H1 (cell line): ENCODE results near the gene ATP2A3. TPM values are rescaled to one million over a fixed set of nuclear protein-coding genes. Genes with fewer than 3 reads are reported as not detected.

Experiments used
- CTCF ChIA-PET: fragments of 300-600 bp; sonication (Branson Sonifier 250); formaldehyde crosslinking; loops from one replicate; lab custom pipeline; 2021; ENCODE audit not compliant: partially characterized antibody; lab: Charles Lee
- POLR2A ChIA-PET: fragments of 300-600 bp; sonication (Branson Sonifier 250); formaldehyde crosslinking; loops from one replicate; lab custom pipeline; 2021; ENCODE audit warnings: inconsistent platforms; ENCODE audit not compliant: partially characterized antibody; lab: Charles Lee
- DNase-seq, 2 experiments: peaks; one replicate each; pipeline versions ENCODE4 v3.0.0 to v3.0.0-alpha.2; 2010 to 2022; ENCODE audit warnings: low spot score in 2 of 2, low read depth in 1 of 2, mixed read lengths in 1 of 2
- FAIRE-seq: peaks from 2 replicates; lab custom pipeline; 2011; peaks lifted over from hg19 to GRCh38; lab: Jason Lieb, UNC
- H2AFZ ChIP-seq: 2 replicates; pipeline ENCODE4 v1.8.1; 2012; ENCODE audit warnings: low read length, inconsistent platforms
- H2AK5ac ChIP-seq: 2 replicates; pipeline ENCODE4 v1.6.1; 2013; ENCODE audit warnings: low read depth, low read length
- H2BK120ac ChIP-seq: replicated peaks from 2 replicates; pipeline ENCODE3; 2013; ENCODE audit warnings: low read depth, low read length, inconsistent platforms
- H2BK12ac ChIP-seq: 2 replicates; pipeline ENCODE4 v1.6.1; 2013; ENCODE audit warnings: low read depth, low read length
- H2BK15ac ChIP-seq: 2 replicates; pipeline ENCODE4 v1.6.1; 2013; ENCODE audit warnings: low read length
- H2BK20ac ChIP-seq: 2 replicates; pipeline ENCODE4 v1.6.1; 2013; ENCODE audit warnings: low read length
- H2BK5ac ChIP-seq: 2 replicates; pipeline ENCODE4 v1.6.1; 2013; ENCODE audit warnings: low read depth, low read length
- H3K14ac ChIP-seq: 2 replicates; pipeline ENCODE4 v1.6.1; 2013; ENCODE audit warnings: inconsistent platforms; ENCODE audit not compliant: insufficient read length
- H3K18ac ChIP-seq: 2 replicates; pipeline ENCODE4 v1.6.1; 2013; ENCODE audit warnings: low read length; ENCODE audit errors: extremely low read depth
- H3K23ac ChIP-seq: 2 replicates; pipeline ENCODE4 v1.6.1; 2013; ENCODE audit warnings: inconsistent platforms; ENCODE audit not compliant: insufficient read length
- H3K23me2 ChIP-seq: 2 replicates; pipeline ENCODE4 v1.6.1; 2013; ENCODE audit warnings: low read depth, low read length
- H3K27ac ChIP-seq: 2 replicates; pipeline ENCODE4 v1.6.1; 2011; ENCODE audit warnings: low read depth, low read length, inconsistent platforms
- H3K27me3 ChIP-seq, 4 experiments: replicated peaks in 1 of 4; 1 replicate in 1 of 4; 2 replicates in 3 of 4; pipeline versions ENCODE4 v1.6.1 to v1.8.1; 2011 to 2013; ENCODE audit warnings: low read length in 3 of 4, mild to moderate bottlenecking in 3 of 4, inconsistent platforms in 2 of 4, mixed read lengths in 2 of 4, moderate library complexity in 1 of 4; ENCODE audit not compliant: control insufficient read depth in 3 of 4, insufficient read depth in 3 of 4; ENCODE audit errors: extremely low read depth in 1 of 4
- H3K36me3 ChIP-seq, 4 experiments: 2 replicates each; pipeline versions ENCODE4 v1.6.1 to v1.8.1; 2011 to 2013; ENCODE audit warnings: mild to moderate bottlenecking in 4 of 4, low read length in 3 of 4, moderate library complexity in 2 of 4, control low read depth in 1 of 4, inconsistent platforms in 1 of 4; ENCODE audit not compliant: insufficient read depth in 4 of 4, control insufficient read depth in 2 of 4
- H3K4ac ChIP-seq: replicated peaks from 2 replicates; pipeline ENCODE3; 2013; ENCODE audit warnings: low read length, low read depth, mixed read lengths, inconsistent platforms; ENCODE audit not compliant: insufficient read length
- H3K4me1 ChIP-seq, 4 experiments: replicated peaks in 1 of 4; 1 replicate in 1 of 4; 2 replicates in 3 of 4; pipeline versions ENCODE4 v1.6.1 to v1.8.1; 2011 to 2013; ENCODE audit warnings: low read length in 3 of 4, inconsistent platforms in 2 of 4, mixed read lengths in 1 of 4; ENCODE audit not compliant: insufficient read depth in 4 of 4, control insufficient read depth in 3 of 4
- H3K4me2 ChIP-seq, 2 experiments: 2 replicates each; pipeline versions ENCODE4 v1.6.1 to v1.8.1; 2011 to 2013; ENCODE audit warnings: low read depth in 2 of 2, low read length in 2 of 2, control low read depth in 1 of 2, inconsistent platforms in 1 of 2, mild to moderate bottlenecking in 1 of 2; ENCODE audit not compliant: insufficient read depth in 1 of 2
- H3K4me3 ChIP-seq, 4 experiments: fragments of 200-600, 300-600 bp in 1 of 4; sonication (generic), shearing (Covaris generic), sonication (Bioruptor Twin) in 1 of 4; 2 replicates each; pipeline versions ENCODE4 v1.5.1 to v1.8.1; 2011 to 2016; ENCODE audit warnings: low read length in 4 of 4, low read depth in 3 of 4, control low read depth in 2 of 4, inconsistent platforms in 2 of 4, mild to moderate bottlenecking in 2 of 4, mixed read lengths in 1 of 4, moderate library complexity in 1 of 4; ENCODE audit not compliant: insufficient read depth in 2 of 4; ENCODE audit errors: extremely low read depth in 1 of 4
- H3K56ac ChIP-seq: replicated peaks from 2 replicates; pipeline ENCODE3; 2013; ENCODE audit warnings: low read depth, mild to moderate bottlenecking, mixed read lengths, low read length, inconsistent platforms; ENCODE audit not compliant: insufficient read length
- H3K79me1 ChIP-seq: 2 replicates; pipeline ENCODE4 v1.6.1; 2013; ENCODE audit warnings: low read depth, low read length, control low read depth
- H3K79me2 ChIP-seq, 2 experiments: 2 replicates each; pipeline versions ENCODE4 v1.6.1 to v1.8.1; 2012 to 2013; ENCODE audit warnings: low read length in 2 of 2, mild to moderate bottlenecking in 2 of 2, inconsistent platforms in 1 of 2; ENCODE audit not compliant: insufficient read depth in 2 of 2, control insufficient read depth in 1 of 2
- H3K9ac ChIP-seq, 4 experiments: replicated peaks in 1 of 4; 1 replicate in 1 of 4; 2 replicates in 3 of 4; pipeline versions ENCODE4 v1.6.1 to v1.8.1; 2011 to 2013; ENCODE audit warnings: low read depth in 3 of 4, low read length in 3 of 4, control low read depth in 2 of 4, mild to moderate bottlenecking in 2 of 4, moderate library complexity in 2 of 4, inconsistent platforms in 1 of 4; ENCODE audit errors: extremely low read depth in 1 of 4
- H3K9me3 ChIP-seq, 2 experiments: 2 replicates each; pipeline versions ENCODE4 v1.6.1 to v1.8.1; 2012 to 2013; ENCODE audit warnings: mild to moderate bottlenecking in 2 of 2, moderate library complexity in 2 of 2, control low read depth in 1 of 2, inconsistent platforms in 1 of 2, low read depth in 1 of 2, low read length in 1 of 2, mixed read lengths in 1 of 2; ENCODE audit not compliant: insufficient read depth in 2 of 2
- H4K20me1 ChIP-seq, 2 experiments: replicated peaks in 1 of 2; 2 replicates each; pipeline versions ENCODE3 to v1.8.1; 2011 to 2013; ENCODE audit warnings: inconsistent platforms in 2 of 2, low read length in 2 of 2, mild to moderate bottlenecking in 1 of 2; ENCODE audit not compliant: insufficient read depth in 2 of 2, control insufficient read depth in 1 of 2
- H4K5ac ChIP-seq: 2 replicates; pipeline ENCODE4 v1.6.1; 2013; ENCODE audit warnings: low read length, low read depth, mixed read lengths, inconsistent platforms; ENCODE audit not compliant: insufficient read length
- H4K8ac ChIP-seq: 2 replicates; pipeline ENCODE4 v1.8.0; 2013; ENCODE audit warnings: mild to moderate bottlenecking, moderate library complexity, low read length, inconsistent platforms; ENCODE audit not compliant: insufficient read depth; ENCODE audit errors: extremely low read depth
- H4K91ac ChIP-seq: replicated peaks from 2 replicates; pipeline ENCODE3; 2013; ENCODE audit warnings: low read length, mixed read lengths, inconsistent platforms; ENCODE audit not compliant: insufficient read length
- CBX8 ChIP-seq: fragments of 300-800, 300-1000 bp; sonication (generic); IDR thresholded peaks from 2 replicates; pipeline ENCODE4 v1.7.1; 2016; ENCODE audit warnings: low read depth, low read length, borderline replicate concordance
- CHD1 ChIP-seq: IDR thresholded peaks from 2 replicates; pipeline ENCODE4 v1.6.1; 2012; ENCODE audit warnings: low read depth, low read length, improper control_type of control experiment
- GABPA ChIP-seq: IDR thresholded peaks from 2 replicates; pipeline ENCODE4 v1.6.1; 2011; ENCODE audit warnings: mild to moderate bottlenecking, low read length, moderate library complexity, borderline replicate concordance; ENCODE audit not compliant: insufficient read depth
- GTF2F1 ChIP-seq: IDR thresholded peaks from 2 replicates; pipeline ENCODE4 v1.6.1; 2012; ENCODE audit warnings: low read depth, low read length, improper control_type of control experiment, borderline replicate concordance
- KDM4A ChIP-seq: IDR thresholded peaks from one replicate; pipeline ENCODE4 v1.7.1; 2012; ENCODE audit warnings: low read depth, mild to moderate bottlenecking, moderate library complexity, low read length, inconsistent platforms; ENCODE audit not compliant: severe bottlenecking
- MAX ChIP-seq: IDR thresholded peaks from 2 replicates; pipeline ENCODE4 v1.6.1; 2012; ENCODE audit warnings: inconsistent platforms
- POLR2A ChIP-seq, 2 experiments: IDR thresholded peaks; 1 replicate in 1 of 2; 2 replicates in 1 of 2; pipeline ENCODE4 v1.6.1; 2011; ENCODE audit warnings: low read depth in 2 of 2, low read length in 2 of 2, mild to moderate bottlenecking in 2 of 2; ENCODE audit errors: control extremely low read depth in 1 of 2
- POLR2AphosphoS5 ChIP-seq: IDR thresholded peaks from 2 replicates; pipeline ENCODE4 v1.6.1; 2011; ENCODE audit warnings: low read depth, low read length
- RBBP5 ChIP-seq: IDR thresholded peaks from 2 replicates; pipeline ENCODE4 v1.7.1; 2012; ENCODE audit warnings: low read depth, mild to moderate bottlenecking, inconsistent platforms, low read length, moderate library complexity, borderline replicate concordance
- SIN3A ChIP-seq, 2 experiments: IDR thresholded peaks in 1 of 2; conservative IDR thresholded peaks in 1 of 2; 2 replicates each; pipeline ENCODE4 v1.6.1; 2011 to 2012; ENCODE audit warnings: low read length in 2 of 2, improper control_type of control experiment in 1 of 2, low read depth in 1 of 2, mild to moderate bottlenecking in 1 of 2
- SIX5 ChIP-seq: IDR thresholded peaks from 2 replicates; pipeline ENCODE4 v1.6.1; 2011; ENCODE audit warnings: mild to moderate bottlenecking, low read depth, low read length
- WGBS, 2 experiments: shearing (Covaris generic) in 1 of 2; methylation state at CpG; one replicate each; pipeline versions ENCODE4 v1.1.6 to v1.1.7; 2013 to 2015; ENCODE audit warnings: low lambda C conversion rate in 2 of 2, mixed read lengths in 2 of 2, inconsistent platforms in 1 of 2, low coverage in 1 of 2, missing lambda C conversion rate in 1 of 2; ENCODE audit not compliant: insufficient replicate concordance in 2 of 2, insufficient coverage in 1 of 2, insufficient read length in 1 of 2; ENCODE audit errors: extremely low coverage in 1 of 2, missing lambda C conversion rate in 1 of 2; 5-methylcytosine and 5-hydroxymethylcytosine counted together
- polyA plus RNA-seq, 7 experiments: library from polyadenylated mRNA; depleted of rRNA in 3 of 7; stranded (reverse) in 5 of 7; unstranded in 2 of 7; fragments of >200 nt in 5 of 7; fragments of 200-250 nt in 2 of 7; gene quantifications; 1 replicate in 5 of 7; 2 replicates in 1 of 7; 4 replicates in 1 of 7; pipeline versions ENCODE4 v1.2.1 to v1.2.3, GENCODE V29; 2011 to 2013; ENCODE audit warnings: missing spikeins in 2 of 7, mixed read lengths in 2 of 7
- total RNA-seq: library from RNA; stranded (reverse); fragmentation: NEBNext Ultra II Directional; extraction: Animal tissue kit (Norgen Biotek cat#: 25700); gene quantifications from 2 replicates; pipeline ENCODE4 v1.2.1, GENCODE V29; 2021

The ATP2A3 gene
- total and polyA plus RNA-seq, 2 of the 8 experiments (the other 6 are each of a cell fraction or from before 2014, with no cell fraction given), result 18.4 to 32.5 TPM

GRCh38 chr17:3877220-3877619 is 87.0 kb downstream of the ATP2A3 start:
- H3K4me1 ChIP-seq, result no peaks in the 10 kb centered on the region
- no peak overlapping the region for H3K56ac ChIP-seq
- H3K9ac ChIP-seq, result no peak overlapping the region
- H3K27ac ChIP-seq, result no peak overlapping the region
- no peaks in the 10 kb centered on the region for H3K79me2 ChIP-seq
- POLR2A ChIA-PET, result no interaction called here
- H3K23me2 ChIP-seq, result no peaks in the 10 kb centered on the region
- DNase-seq (no peak), FAIRE-seq (no peak)
- no peak overlapping the region for H3K23ac ChIP-seq
- no peak overlapping the region for H2AFZ ChIP-seq
- H2BK12ac ChIP-seq, result no peak overlapping the region
- H3K4ac ChIP-seq, result no peak overlapping the region
- H3K14ac ChIP-seq, result no peak overlapping the region
- H4K20me1 ChIP-seq, result peaks cover 0 to 3% of the 10 kb centered on the region in 2 experiments
- H3K36me3 ChIP-seq, result peaks cover 0 to 8% (median 3%) of the 10 kb centered on the region in 4 experiments; a peak in 2 of 8 replicates
- no peak overlapping the region for H2BK15ac ChIP-seq
- no peaks in the 10 kb centered on the region for H3K27me3 ChIP-seq
- no peak overlapping the region for H2BK20ac ChIP-seq
- no peak overlapping the region for H3K18ac ChIP-seq
- no peak overlapping the region for H2AK5ac ChIP-seq
- no peak overlapping the region for H3K4me2 ChIP-seq
- no peak overlapping the region for H2BK120ac ChIP-seq
- no peak overlapping the region for H4K8ac ChIP-seq
- no peak overlapping the region for H4K91ac ChIP-seq
- CTCF ChIA-PET, result interaction anchor here (0.6 to 3.7 kb wide), 3 partner anchors 13 to 329 kb away, joined by 3 to 25 read pairs (median 4); no protein-coding TSS in a partner anchor
- H3K4me3 ChIP-seq, result no peak overlapping the region
- H3K9me3 ChIP-seq, result no peaks in the 10 kb centered on the region
- 79% methylated on average over 8 of the region's 8 CpGs; no CpG with 5 or more reads in 1 of the 2 experiments for WGBS, 2 experiments
- no peak overlapping the region for H2BK5ac ChIP-seq
- H4K5ac ChIP-seq, result no peak overlapping the region
- TF ChIP-seq MAX (no peak), KDM4A (no peak), POLR2A (IDR thresholded peaks at IDR 0.05; ENCODE audit: control extremely low read depth in 1 of 2, low read depth in 2 of 2, low read length in 2 of 2) (no peak), SIX5 (no peak), CBX8 (no peak), GABPA (no peak), GTF2F1 (no peak), RBBP5 (no peak), POLR2AphosphoS5 (no peak), CHD1 (no peak), SIN3A (conservative IDR thresholded peaks at IDR 0.05 in 1 of 2, IDR thresholded peaks at IDR 0.05 in 1 of 2; ENCODE audit: low read depth in 1 of 2, low read length in 2 of 2) (no peak)
- H3K79me1 ChIP-seq, result no peaks in the 10 kb centered on the region; the same call in 1 of the 2 replicates
